ENCODE results near the gene GET3.

The GET3 gene

GRCh38 chr19:12786141-12786870 lies 49.0 kb downstream of the GET3 start:
- no peak for ATAC-seq
- Mint-ChIP-seq H3K4me3 (no peak overlapping the region), H3K9me3 (no peaks in the 10 kb centered on the region), H3K36me3 (ENCODE audit: low read depth) (no peaks in the 10 kb centered on the region), H3K27me3 (no peaks in the 10 kb centered on the region), H3K4me1 (peaks cover 53% of the 10 kb centered on the region), H3K27ac (peak overlapping the region; percentile 79)
- no peak for DNase-seq

DNA sequence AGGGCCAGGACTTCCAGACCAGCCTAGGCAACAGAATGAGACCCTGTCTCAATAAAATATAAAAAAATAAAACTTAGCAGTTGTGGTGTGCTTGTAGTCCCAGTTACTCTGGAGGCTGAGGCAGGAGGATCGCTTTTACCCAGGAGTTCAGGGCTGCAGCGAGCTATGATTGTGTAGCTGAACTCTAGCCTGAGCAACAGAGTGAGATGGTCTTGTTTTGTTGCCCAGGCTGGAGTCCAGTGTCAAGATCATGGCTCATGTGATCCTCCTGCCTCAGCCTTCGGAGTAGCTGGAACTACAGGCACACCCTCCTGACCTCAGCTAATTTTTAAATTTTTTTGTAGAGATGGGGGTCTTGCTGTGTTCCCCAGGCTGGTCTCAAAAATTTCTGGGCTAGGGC lies 49.7 kb downstream of the GET3 start:
- Mint-ChIP-seq H3K27me3 (no peaks in the 10 kb centered on the region), H3K27ac (peak overlapping the region; percentile 79), H3K4me3 (peak overlapping the region; percentile 20), H3K36me3 (ENCODE audit: low read depth) (no peaks in the 10 kb centered on the region), H3K4me1 (peaks cover 47% of the 10 kb centered on the region), H3K9me3 (no peaks in the 10 kb centered on the region)
- DNase-seq (no peak), ATAC-seq (no peak)

DNA sequence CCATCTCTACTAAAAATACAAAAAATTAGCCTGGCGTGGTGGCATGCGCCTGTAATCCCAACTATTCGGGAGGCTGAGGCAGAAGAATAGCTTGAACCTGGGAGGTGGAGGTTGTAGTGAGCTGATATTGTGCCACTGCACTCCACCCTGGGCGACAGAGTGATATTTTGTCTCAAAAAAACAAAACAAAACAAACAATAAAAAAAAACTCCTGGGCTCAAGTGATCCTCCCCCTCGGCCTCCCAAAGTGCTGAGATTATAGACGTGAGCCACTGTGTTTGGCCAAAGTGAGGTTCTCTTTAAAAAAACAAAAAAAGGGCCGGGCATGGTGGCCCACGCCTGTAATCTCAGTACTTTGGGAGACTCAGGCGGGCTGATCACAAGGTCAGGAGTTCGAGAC lies 50.2 kb downstream of the GET3 start:
- Mint-ChIP-seq H3K9me3 (no peaks in the 10 kb centered on the region), H3K27me3 (no peaks in the 10 kb centered on the region), H3K36me3 (ENCODE audit: low read depth) (peaks cover 2% of the 10 kb centered on the region), H3K4me3 (peak overlapping the region; percentile 20), H3K4me1 (peaks cover 44% of the 10 kb centered on the region), H3K27ac (no peak overlapping the region)
- ATAC-seq (no peak), DNase-seq (no peak)

- H3K9me3 Mint-ChIP-seq: no peaks in the 10 kb centered on the region
- DNase-seq (no peak), ATAC-seq (no peak)
- H3K36me3 Mint-ChIP-seq (ENCODE audit: low read depth): peaks cover 8% of the 10 kb centered on the region
- peak overlapping the region; percentile 89 for H3K27ac Mint-ChIP-seq
- peaks cover 41% of the 10 kb centered on the region for H3K4me1 Mint-ChIP-seq
- peak overlapping the region; percentile 83 for H3K4me3 Mint-ChIP-seq
- H3K27me3 Mint-ChIP-seq: no peaks in the 10 kb centered on the region
Observed at GRCh38 chr19:12788042-12788681, 50.9 kb downstream of the GET3 start.

DNA sequence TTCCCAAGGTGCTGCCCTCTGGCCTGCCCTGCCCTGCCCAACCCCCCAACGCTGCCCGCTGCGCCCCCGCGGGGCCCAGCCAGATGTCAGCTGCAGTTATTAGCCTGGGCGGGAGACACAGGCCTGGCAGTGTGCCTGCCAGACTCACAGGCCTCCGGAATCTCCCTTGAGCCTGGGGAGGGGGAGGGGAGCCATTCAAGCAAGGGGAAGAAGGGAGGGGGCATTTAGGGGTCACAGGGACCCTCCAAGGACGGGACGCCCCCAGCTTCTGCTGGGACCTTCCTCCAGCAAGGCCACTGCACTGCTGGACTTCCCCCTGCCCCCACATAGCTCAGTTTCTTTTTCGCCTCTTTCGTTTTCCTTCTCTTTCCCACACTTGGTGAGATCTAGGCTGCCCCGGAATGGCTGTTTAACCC lies 51.4 kb downstream of the GET3 start:
- H3K27ac Mint-ChIP-seq: peak overlapping the region; percentile 89
- no peaks in the 10 kb centered on the region for H3K9me3 Mint-ChIP-seq
- H3K4me1 Mint-ChIP-seq: peaks cover 37% of the 10 kb centered on the region
- peaks cover 11% of the 10 kb centered on the region for H3K36me3 Mint-ChIP-seq (ENCODE audit: low read depth)
- DNase-seq (peak; percentile 71), ATAC-seq (no peak)
- peak overlapping the region; percentile 83 for H3K4me3 Mint-ChIP-seq
- no peaks in the 10 kb centered on the region for H3K27me3 Mint-ChIP-seq

- peaks cover 40% of the 10 kb centered on the region for H3K4me1 Mint-ChIP-seq
- H3K27me3 Mint-ChIP-seq: no peaks in the 10 kb centered on the region
- ATAC-seq (no peak), DNase-seq (peak; percentile 60)
- H3K9me3 Mint-ChIP-seq: no peaks in the 10 kb centered on the region
- H3K36me3 Mint-ChIP-seq (ENCODE audit: low read depth): peaks cover 11% of the 10 kb centered on the region
- H3K27ac Mint-ChIP-seq: peak overlapping the region; percentile 89
- peak overlapping the region; percentile 83 for H3K4me3 Mint-ChIP-seq
Observed at GRCh38 chr19:12789098-12789903, 52.0 kb downstream of the GET3 start.

DNA sequence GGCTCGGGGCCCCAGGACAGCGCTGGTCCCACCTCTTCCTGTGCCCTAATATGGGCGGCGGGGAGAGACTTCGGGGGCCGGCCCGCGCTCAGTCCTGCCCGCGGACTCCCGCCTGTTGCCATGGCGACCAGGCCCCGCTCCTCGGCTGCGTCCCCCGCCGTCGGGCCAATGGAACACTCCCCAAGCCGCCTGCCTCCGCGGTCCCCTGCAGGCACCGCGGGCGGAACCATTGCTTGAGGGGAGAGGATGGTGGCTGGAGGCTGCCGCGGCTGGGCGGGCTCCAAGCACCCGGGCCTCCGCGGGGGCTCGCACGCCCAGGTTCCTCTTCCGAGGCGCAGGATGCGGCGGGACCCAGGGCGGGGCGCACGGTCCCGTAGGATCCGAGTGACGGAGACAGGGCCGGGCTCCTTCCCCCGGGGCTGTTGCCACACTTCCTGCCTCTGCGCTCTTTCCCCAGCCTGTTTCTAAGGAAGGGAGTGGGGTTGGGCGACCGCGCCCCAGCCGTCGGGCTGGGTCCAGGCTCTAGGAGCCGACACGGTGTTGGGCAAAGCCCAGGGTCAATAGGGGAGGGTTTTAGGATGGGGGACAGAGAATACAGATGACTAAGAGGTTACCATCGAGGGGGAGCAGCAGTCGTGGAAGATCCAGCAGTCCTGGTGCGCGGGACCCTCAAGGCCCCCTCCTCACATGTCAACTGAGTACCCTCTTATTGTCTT lies 52.8 kb downstream of the GET3 start:
- ATAC-seq (peak; percentile 66), DNase-seq (peak; percentile 98)
- Mint-ChIP-seq H3K36me3 (ENCODE audit: low read depth) (peaks cover 11% of the 10 kb centered on the region), H3K9me3 (no peaks in the 10 kb centered on the region), H3K4me1 (peaks cover 48% of the 10 kb centered on the region), H3K27me3 (no peaks in the 10 kb centered on the region), H3K27ac (peak overlapping the region; percentile 98), H3K4me3 (peak overlapping the region; percentile 93)

DNA sequence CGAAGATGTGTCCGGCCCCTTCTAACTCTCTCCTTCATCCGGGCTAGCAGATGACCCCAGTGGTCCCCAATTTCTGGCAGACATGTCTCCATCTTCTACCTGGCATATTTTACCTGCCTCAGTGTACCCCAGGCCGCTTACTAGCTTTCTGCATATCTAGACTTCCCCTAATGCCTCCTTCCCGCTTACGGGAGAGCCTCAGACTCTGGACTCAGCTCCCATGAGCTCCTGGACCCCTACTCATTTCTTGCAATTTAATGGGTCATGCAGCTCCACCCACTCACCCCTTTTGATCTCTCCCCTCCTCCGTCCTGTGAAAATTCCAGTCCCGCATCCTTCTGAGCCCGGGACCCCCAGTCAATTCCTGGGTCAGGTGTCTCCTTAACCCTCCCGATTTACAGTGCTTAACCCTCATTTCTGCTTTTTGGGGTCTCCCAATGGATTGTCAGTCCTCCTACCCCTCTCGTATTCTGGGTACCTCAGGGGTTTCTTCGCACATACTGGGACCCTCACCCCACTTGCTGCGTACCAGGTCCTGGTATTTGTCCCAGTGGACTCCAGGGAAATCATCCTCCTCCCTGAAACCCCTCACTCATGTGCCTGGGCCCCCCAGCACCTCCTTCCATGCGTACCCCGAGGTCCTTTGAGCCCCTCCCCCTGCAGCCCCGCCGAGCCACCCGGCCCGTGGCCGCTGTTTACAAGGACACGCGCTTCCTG lies 53.5 kb downstream of the GET3 start:
- Mint-ChIP-seq H3K36me3 (ENCODE audit: low read depth) (peaks cover 11% of the 10 kb centered on the region), H3K9me3 (no peaks in the 10 kb centered on the region), H3K27me3 (no peaks in the 10 kb centered on the region), H3K4me1 (peaks cover 53% of the 10 kb centered on the region), H3K27ac (peak overlapping the region; percentile 98), H3K4me3 (peak overlapping the region; percentile 93)
- no peak for DNase-seq
- ATAC-seq: no peak

DNA sequence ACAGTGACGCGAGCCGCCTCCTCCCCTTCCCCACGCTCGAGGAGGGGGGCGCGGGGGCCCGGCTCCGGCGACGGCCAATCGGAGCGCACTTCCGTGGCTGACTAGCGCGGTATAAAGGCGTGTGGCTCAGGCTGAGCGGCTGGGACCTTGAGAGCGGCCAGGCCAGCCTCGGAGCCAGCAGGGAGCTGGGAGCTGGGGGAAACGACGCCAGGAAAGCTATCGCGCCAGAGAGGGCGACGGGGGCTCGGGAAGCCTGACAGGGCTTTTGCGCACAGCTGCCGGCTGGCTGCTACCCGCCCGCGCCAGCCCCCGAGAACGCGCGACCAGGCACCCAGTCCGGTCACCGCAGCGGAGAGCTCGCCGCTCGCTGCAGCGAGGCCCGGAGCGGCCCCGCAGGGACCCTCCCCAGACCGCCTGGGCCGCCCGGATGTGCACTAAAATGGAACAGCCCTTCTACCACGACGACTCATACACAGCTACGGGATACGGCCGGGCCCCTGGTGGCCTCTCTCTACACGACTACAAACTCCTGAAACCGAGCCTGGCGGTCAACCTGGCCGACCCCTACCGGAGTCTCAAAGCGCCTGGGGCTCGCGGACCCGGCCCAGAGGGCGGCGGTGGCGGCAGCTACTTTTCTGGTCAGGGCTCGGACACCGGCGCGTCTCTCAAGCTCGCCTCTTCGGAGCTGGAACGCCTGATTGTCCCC lies 54.2 kb downstream of the GET3 start, which contains the start of gene JUNB:
Gene JUNB, plus strand, starts transcription at position 142 of the 706 bp plus-strand sequence. Its CDS starts 286 bp downstream, at position 428.
- peak within 1 kb of the TSS; percentile 98 for H3K27ac Mint-ChIP-seq
- H3K4me1 Mint-ChIP-seq: peaks cover 60% of the 10 kb centered on the region
- H3K27me3 Mint-ChIP-seq: no peaks in the 10 kb centered on the region

GRCh38 chr19:12792051-12792852 lies 55.0 kb downstream of the GET3 start:
- ATAC-seq: no peak
- DNase-seq: peak; percentile 80
- no peaks in the 10 kb centered on the region for H3K9me3 Mint-ChIP-seq
- H3K4me3 Mint-ChIP-seq: peak overlapping the region; percentile 93
- peaks cover 56% of the 10 kb centered on the region for H3K4me1 Mint-ChIP-seq
- peaks cover 11% of the 10 kb centered on the region for H3K36me3 Mint-ChIP-seq (ENCODE audit: low read depth)
- peak overlapping the region; percentile 98 for H3K27ac Mint-ChIP-seq
- H3K27me3 Mint-ChIP-seq: no peaks in the 10 kb centered on the region

More for the DNA sequence above, 54.2 kb downstream of the GET3 start, which contains the start of gene JUNB:
- peak; percentile 98 for DNase-seq
- Mint-ChIP-seq H3K4me3 (peak within 1 kb of the TSS; percentile 93), H3K9me3 (no peaks in the 10 kb centered on the region), H3K36me3 (ENCODE audit: low read depth) (peaks cover 11% of the 10 kb centered on the region)
- ATAC-seq: peak; percentile 31

- Mint-ChIP-seq H3K36me3 (ENCODE audit: low read depth) (peaks cover 11% of the 10 kb centered on the region), H3K27me3 (no peaks in the 10 kb centered on the region), H3K4me3 (peak overlapping the region; percentile 93), H3K27ac (peak overlapping the region; percentile 98), H3K4me1 (peaks cover 51% of the 10 kb centered on the region), H3K9me3 (no peaks in the 10 kb centered on the region)
- ATAC-seq (no peak), DNase-seq (no peak)
Observed at GRCh38 chr19:12792853-12793289, 55.6 kb downstream of the GET3 start.

GRCh38 chr19:12793290-12794195 lies 56.2 kb downstream of the GET3 start:
- Mint-ChIP-seq H3K9me3 (no peaks in the 10 kb centered on the region), H3K36me3 (ENCODE audit: low read depth) (peaks cover 11% of the 10 kb centered on the region), H3K27ac (peak overlapping the region; percentile 98), H3K27me3 (no peaks in the 10 kb centered on the region), H3K4me3 (peak overlapping the region; percentile 93), H3K4me1 (peaks cover 45% of the 10 kb centered on the region)
- peak; percentile 95 for DNase-seq
- peak; percentile 33 for ATAC-seq

Data from activated naive CD8-positive, alpha-beta T cell treated with anti-CD3 and anti-CD28 coated beads, Interleukin-2, amount 50 U/mL, for 24 hours (primary cell).